GM18505 (cell line): ENCODE data around the gene DDX59.
A peak's percentile ranks its signal among the peaks of the same experiment; 100 is the strongest.
"Not testable (repeated sequence)": the region's sequence is repeated elsewhere in the genome, so short reads cannot be mapped to it uniquely, and the experiment has no call there.

Experiments used
- ATAC-seq: cut with Tn5 transposase; IDR thresholded peaks from one replicate; pipeline ENCODE4 v1.9.1; 2021; ENCODE audit not compliant: unreplicated experiment
- POLR2A ChIP-seq: IDR thresholded peaks from 4 replicates; pipeline ENCODE4 v1.6.1; 2011; ENCODE audit warnings: borderline replicate concordance; ENCODE audit not compliant: insufficient read depth, insufficient read length; ENCODE audit errors: extremely low read depth

The DDX59 gene

DNA sequence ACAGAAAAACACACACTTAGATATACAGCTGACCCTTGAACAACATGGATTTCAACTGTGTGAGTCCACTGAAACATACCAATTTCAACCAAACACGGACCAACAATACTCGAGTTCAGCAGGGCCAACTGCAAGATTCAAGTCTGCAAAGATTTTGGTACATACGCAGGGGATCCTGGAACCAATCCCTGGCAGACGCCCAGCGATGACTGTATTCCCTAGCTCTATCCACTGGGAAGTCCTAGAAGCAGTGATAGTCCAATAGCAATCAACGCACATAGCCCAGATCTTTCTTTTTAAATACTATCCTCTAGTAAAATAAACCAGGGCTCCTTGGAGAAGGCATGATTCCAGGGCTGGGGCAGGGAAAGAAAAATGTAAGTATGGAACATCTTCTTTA lies 9.0 kb downstream of the DDX59 start:
- ATAC-seq = no peak
- TF ChIP-seq POLR2A = no peak

DNA sequence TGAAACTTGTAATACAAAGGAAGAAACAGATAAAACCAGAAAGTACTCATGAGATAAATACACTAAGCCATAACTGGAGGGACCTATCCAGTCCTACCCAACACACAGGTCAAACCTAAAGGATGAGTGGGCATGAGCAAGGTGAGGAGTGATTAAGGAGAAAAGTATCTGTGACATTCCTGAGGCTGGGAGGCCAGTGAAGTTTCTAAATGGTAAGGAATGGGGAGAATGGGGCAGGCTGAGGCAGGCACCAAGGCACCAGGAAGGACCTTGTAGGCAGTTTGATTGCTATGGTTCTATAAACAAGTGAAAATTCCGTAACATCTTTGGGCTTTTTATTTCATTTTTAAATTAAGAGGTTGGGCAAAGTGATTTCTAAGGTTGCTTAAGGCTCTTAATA lies 10.4 kb downstream of the DDX59 start:
- no peak for TF ChIP-seq POLR2A
- no peak for ATAC-seq

GRCh38 chr1:200658037-200658818 lies 11.5 kb downstream of the DDX59 start:
- TF ChIP-seq POLR2A = no peak
- no peak for ATAC-seq

- peak; percentile 87 for ATAC-seq
- TF ChIP-seq POLR2A = no peak
These were observed 15.0 kb downstream of the DDX59 start for GRCh38 chr1:200654660-200655059.

GRCh38 chr1:200653022-200653462 lies 16.7 kb downstream of the DDX59 start:
- ATAC-seq = no peak
- TF ChIP-seq POLR2A = no peak

DNA sequence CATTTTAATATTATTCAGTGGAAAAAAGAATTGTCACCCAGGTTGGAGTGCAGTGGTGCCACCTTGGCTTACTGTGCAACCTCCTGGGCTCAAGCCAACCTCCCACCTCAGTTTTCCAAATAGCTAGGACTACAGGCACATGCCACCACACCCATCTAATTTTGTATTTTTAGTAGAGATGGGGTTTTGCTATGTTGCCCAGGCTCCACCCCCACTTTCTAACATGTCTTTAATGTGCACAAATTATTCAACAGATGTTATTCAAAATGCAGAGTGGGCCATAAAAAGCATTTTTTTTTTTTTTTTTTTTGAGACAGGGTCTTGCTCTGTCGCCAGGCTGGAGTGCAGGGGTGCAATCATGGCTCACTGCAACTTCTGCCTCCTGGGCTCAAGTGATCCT lies 17.3 kb downstream of the DDX59 start:
- ATAC-seq = no peak
- TF ChIP-seq POLR2A = no peak

DNA sequence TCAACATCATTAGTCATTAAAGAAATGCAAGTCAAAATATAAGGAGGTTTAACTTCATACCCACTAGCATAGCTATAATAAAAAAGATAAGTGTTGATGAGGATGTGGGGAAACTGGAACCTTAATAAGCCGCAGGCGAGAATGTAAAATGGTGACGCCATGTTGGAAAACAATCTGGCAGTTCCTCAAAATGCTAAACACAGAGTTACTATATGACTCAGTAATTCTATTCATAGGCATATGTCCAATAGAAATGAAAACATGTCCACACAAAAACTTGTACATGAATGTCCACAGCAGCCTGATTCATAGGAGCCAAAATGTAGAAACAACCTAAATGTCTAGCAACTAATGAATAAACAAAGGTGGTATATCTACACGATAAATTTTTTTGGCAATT lies 23.2 kb downstream of the DDX59 start:
- no peak for TF ChIP-seq POLR2A
- ATAC-seq = no peak

- no peak for TF ChIP-seq POLR2A
- ATAC-seq = no peak
These were observed 25.7 kb downstream of the DDX59 start for GRCh38 chr1:200644021-200644420.

DNA sequence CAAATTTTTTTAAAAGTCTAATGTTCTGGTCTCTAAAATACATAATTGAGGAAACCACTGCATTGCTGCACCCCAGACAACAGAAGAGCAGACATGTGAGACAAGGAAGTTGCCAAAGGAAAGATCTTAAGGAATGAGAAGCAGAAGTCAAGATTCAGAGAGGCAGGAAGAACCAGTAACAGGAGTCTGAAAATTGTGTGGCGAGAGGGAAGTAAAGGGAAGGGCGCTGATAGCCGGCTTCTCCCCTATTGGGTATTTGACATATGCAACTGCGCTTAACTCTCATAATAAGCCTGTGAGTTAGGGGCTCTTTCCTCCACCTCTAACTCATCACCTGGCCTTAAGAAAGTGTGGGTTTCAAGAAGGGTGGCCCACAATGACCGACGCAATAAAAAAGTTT lies 27.2 kb downstream of the DDX59 start:
- ATAC-seq = no peak
- no peak for TF ChIP-seq POLR2A

DNA sequence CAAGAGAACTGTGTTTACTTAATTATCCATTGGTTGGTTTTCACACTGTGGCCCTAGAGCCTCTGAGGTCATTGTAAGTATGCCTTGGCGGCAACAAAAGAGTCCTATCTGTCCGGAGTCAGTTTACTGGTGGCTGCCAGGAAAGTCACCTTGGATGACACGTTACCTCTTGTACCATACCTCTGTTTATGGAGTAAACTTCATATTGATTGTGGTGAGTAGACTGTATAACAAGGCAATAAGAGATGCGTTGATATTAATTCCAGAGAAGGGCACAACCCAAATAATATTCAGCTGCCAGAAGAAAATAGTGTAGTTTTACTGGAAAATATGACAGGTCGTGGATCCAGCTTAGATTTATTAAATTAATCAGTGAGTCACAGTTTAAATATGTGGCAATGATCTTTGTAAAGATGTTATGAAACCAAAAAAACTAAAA lies 28.7 kb downstream of the DDX59 start:
- no peak for TF ChIP-seq POLR2A
- no peak for ATAC-seq

DNA sequence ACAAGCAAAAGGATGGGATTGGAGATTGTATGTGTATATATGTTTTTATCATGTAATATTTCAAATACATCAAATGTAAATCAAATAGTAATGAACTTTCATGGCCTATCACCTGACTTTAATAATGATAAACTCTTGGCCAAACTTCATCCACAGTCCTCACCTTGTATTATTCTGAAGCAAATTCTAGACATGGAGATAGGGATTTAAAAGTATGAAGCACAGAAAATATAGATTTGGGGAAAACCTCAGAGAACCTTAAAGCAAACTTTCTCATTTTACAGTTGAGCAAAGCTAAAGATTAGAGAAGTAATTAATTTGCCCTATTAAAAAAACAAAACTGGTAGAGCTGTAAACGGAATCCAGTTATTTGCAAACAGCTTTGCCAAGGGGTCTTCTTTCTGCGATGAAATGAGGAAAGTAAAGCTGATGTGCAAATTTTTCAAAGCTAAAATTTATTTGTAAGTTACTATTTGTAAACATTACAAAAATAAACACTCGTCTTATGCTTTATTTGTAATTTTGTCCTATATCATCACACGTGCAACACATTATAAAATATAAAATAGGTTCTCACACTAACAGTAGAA lies 29.2 kb downstream of the DDX59 start:
- TF ChIP-seq POLR2A = no peak
- ATAC-seq = no peak

DNA sequence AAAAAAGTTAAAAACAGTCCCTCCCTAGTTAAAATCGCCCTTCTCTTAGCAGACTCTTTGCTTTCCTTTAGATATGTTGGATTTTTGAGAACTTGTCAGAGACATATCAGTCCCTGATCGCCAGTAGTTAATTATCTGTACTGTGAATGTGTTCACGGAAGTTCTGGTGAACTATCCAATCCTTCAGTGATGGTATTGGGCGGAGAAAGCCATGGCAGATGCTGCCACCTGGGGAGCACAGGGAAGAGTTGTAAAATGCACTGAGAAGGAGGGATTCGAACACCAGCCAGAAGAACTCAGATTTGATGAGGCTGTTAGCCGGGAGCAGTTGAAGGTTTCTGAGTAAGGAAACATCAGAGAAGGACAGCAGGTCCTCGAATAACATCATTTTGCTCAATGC lies 31.6 kb downstream of the DDX59 start:
- TF ChIP-seq POLR2A = no peak

DNA sequence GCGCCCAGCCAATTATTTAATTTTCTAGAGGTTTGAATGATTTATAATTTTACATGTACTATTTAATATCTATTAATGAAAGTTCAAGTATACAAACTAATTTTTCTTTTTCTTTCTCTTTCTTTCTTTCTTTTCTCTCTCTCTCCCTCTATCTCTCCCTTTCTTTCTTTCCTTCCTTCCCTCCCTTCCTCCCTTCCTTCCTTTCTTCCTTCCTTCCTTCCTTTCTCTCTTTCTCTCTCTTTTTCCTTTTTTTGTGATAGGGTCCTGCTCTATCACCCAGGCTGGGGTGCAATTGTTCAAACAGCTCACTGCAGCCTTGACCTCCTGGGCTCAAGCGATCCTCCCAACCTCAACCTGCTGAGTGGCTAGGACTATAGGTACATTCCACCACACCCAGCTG lies 33.0 kb downstream of the DDX59 start:
- no peak for TF ChIP-seq POLR2A
- ATAC-seq = no peak

More for the DNA sequence above, 31.6 kb downstream of the DDX59 start:
- no peak for ATAC-seq

- TF ChIP-seq POLR2A = no peak
- no peak for ATAC-seq
These were observed 35.2 kb downstream of the DDX59 start for GRCh38 chr1:200634261-200635122.

DNA sequence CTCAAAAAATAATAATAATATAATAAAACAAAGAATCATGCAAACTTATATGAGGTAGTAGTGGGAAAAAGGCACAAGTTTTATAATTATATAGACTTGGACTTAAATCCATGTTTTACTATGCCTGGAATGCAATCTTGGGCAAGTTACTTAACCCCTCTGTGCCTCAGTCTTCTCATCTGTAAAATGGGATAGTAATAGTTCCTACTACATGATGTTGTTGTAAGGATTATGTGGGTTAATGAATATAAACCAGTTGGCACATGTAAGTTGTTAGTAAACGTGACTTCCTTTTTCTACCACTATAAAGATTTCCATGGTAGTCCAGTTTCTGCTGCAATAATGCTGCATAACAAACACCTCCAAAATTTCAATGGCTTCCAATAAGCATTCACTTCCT lies 38.3 kb downstream of the DDX59 start:
- TF ChIP-seq POLR2A = no peak
- ATAC-seq = no peak

DNA sequence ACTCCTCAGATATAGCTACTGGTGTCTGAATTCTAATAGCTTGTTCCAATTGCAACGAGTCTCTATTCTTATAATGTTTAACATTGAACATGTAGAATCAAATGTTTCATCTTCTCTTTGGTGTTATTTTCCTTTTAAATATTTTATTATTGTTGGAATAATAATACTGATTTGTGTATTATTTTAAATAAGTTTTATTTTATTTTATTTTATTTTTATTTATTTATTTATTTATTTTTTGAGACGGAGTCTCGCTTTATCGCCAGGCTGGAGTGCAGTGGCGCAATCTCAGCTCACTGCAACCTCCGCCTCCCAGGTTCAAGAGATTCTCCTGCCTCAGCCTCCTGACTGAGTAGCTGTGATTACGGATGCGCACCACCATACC lies 39.2 kb downstream of the DDX59 start:
- not testable (repeated sequence) for ATAC-seq
